NCI-H1436 treated with DMSO at 0.1 percent for 48 hours (cell line): Measurements from ENCODE around the gene WHAMM.
"Not testable (repeated sequence)": the region's sequence is repeated elsewhere in the genome, so short reads cannot be mapped to it uniquely, and the experiment has no call there.

Experiments used
- DNase-seq: peaks from one replicate; lab custom pipeline; 2025; lab: John Stamatoyannopoulos, UW

WHAMM gene

GRCh38 chr15:82803793-82804574, 5.4 kb upstream of the WHAMM start:
- no peak for DNase-seq

- no peak for DNase-seq
Observed at GRCh38 chr15:82804575-82804949, 4.9 kb upstream of the WHAMM start.

- DNase-seq: no peak
Observed at GRCh38 chr15:82805994-82806406, 3.4 kb upstream of the WHAMM start, which contains the start of gene FSD2. Gene FSD2, minus strand, starts transcription at chr15:82806069. Its CDS starts 18,679 bp downstream, at chr15:82787390.

- DNase-seq: no peak
Observed at GRCh38 chr15:82807920-82808633, 1.4 kb upstream of the WHAMM start.

GRCh38 chr15:82808634-82809041, 790 bp upstream of the WHAMM start:
- no peak for DNase-seq

- no peak for DNase-seq
Observed at GRCh38 chr15:82810061-82810889, 847 bp downstream of the WHAMM start.

GRCh38 chr15:82810890-82811426, 1.5 kb downstream of the WHAMM start:
- DNase-seq: no peak

- no peak for DNase-seq
Observed at GRCh38 chr15:82812994-82813393, 3.6 kb downstream of the WHAMM start.

GRCh38 chr15:82820128-82820527, 10.7 kb downstream of the WHAMM start:
- DNase-seq: no peak

GRCh38 chr15:82821396-82821795, 12.0 kb downstream of the WHAMM start:
- DNase-seq: not testable (repeated sequence)

- DNase-seq: not testable (repeated sequence)
Observed at GRCh38 chr15:82821851-82822250, 12.4 kb downstream of the WHAMM start.

GRCh38 chr15:82823049-82823448, 13.6 kb downstream of the WHAMM start:
- no peak for DNase-seq

- no peak for DNase-seq
Observed at GRCh38 chr15:82828075-82828474, 18.6 kb downstream of the WHAMM start.

GRCh38 chr15:82829234-82829633, 19.8 kb downstream of the WHAMM start:
- no peak for DNase-seq

- no peak for DNase-seq
Observed at GRCh38 chr15:82830427-82831173, 21.2 kb downstream of the WHAMM start.

GRCh38 chr15:82831894-82832600, 22.6 kb downstream of the WHAMM start:
- no peak for DNase-seq

- DNase-seq: no peak
Observed at GRCh38 chr15:82832601-82833361, 23.4 kb downstream of the WHAMM start.

GRCh38 chr15:82833362-82833682, 23.9 kb downstream of the WHAMM start:
- no peak for DNase-seq

GRCh38 chr15:82835391-82835917, 26.0 kb downstream of the WHAMM start:
- DNase-seq: no peak
